HCT116 (cell line): ENCODE measurements around the gene GATB. TPM values are rescaled to one million over a fixed set of nuclear protein-coding genes. Genes with fewer than 3 reads are reported as not detected.

ENCODE experiments used
- ATAC-seq: fragments of 200-7000 bp; cut with Tn5 transposase; 2 replicates; pipeline ENCODE4 v1.9.1; 2020; ENCODE audit warnings: mild to moderate bottlenecking, moderate library complexity
- BruUV-seq: library from RNA; stranded (reverse); fragments of 400-500 nt; replicated peaks from 2 replicates; lab custom pipeline; 2021; lab: Mats Ljungman, UMichigan
- CTCF ChIA-PET: fragments of 300-600 bp; sonication (Branson Sonifier 250); formaldehyde crosslinking; loops from one replicate; lab custom pipeline; 2021; ENCODE audit warnings: antibody characterized with exemption; lab: Charles Lee
- POLR2A ChIA-PET: fragments of 300-600, 350-600 bp; sonication (Branson Sonifier 250); formaldehyde crosslinking; loops from one replicate; lab custom pipeline; 2021; ENCODE audit warnings: antibody characterized with exemption; lab: Charles Lee
- RAD21 ChIA-PET, 2 experiments: fragments of 300-600 bp; sonication (Branson Sonifier 250); formaldehyde crosslinking; loops; one replicate each; lab custom pipeline; 2023; ENCODE audit warnings: low total read pairs in 2 of 2; ENCODE audit not compliant: uncharacterized antibody in 2 of 2, unreplicated experiment in 2 of 2, low non-redundant PET in 1 of 2; lab: Charles Lee
- DNase-seq: peaks from one replicate; pipeline ENCODE4 v3.0.0-alpha.2; 2010; ENCODE audit warnings: low read depth, low spot score
- H2AFZ ChIP-seq: fragments of 200-600 bp; shearing (Covaris generic), sonication (generic); 2 replicates; pipeline ENCODE4 v1.6.1; 2017; ENCODE audit warnings: low read depth, mixed run types, mixed read lengths, antibody characterized with exemption, low read length; ENCODE audit not compliant: poor library complexity, severe bottlenecking
- H3K27ac ChIP-seq: 2 replicates; pipeline ENCODE4 v1.5.1; 2012; ENCODE audit warnings: low read depth, low read length
- H3K27me3 ChIP-seq: fragments of 200-600 bp; sonication (generic); 2 replicates; pipeline ENCODE4 v1.6.1; 2016; ENCODE audit warnings: mixed run types, low read length, mixed read lengths; ENCODE audit not compliant: insufficient read depth
- H3K36me3 ChIP-seq, 2 experiments: fragments of 200-500 bp in 1 of 2; fragments of 200-600 bp in 1 of 2; sonication (Bioruptor generic) in 1 of 2; sonication (generic) in 1 of 2; 2 replicates each; pipeline versions ENCODE4 v1.5.1 to v1.6.1; 2014 to 2016; ENCODE audit warnings: low read length in 2 of 2, inconsistent platforms in 1 of 2, mixed read lengths in 1 of 2, mixed run types in 1 of 2; ENCODE audit not compliant: insufficient read depth in 2 of 2, control insufficient read depth in 1 of 2
- H3K4me1 ChIP-seq, 2 experiments: fragments of 200-600 bp in 1 of 2; sonication (generic) in 1 of 2; 2 replicates each; pipeline versions ENCODE4 v1.5.1 to v1.6.1; 2012 to 2017; ENCODE audit warnings: low read length in 2 of 2, inconsistent platforms in 1 of 2, mild to moderate bottlenecking in 1 of 2, mixed read lengths in 1 of 2, mixed run types in 1 of 2, moderate library complexity in 1 of 2; ENCODE audit not compliant: insufficient read depth in 2 of 2, control insufficient read depth in 1 of 2
- H3K4me2 ChIP-seq: fragments of 200-600 bp; sonication (generic); 2 replicates; pipeline ENCODE4 v1.6.1; 2017; ENCODE audit warnings: mixed run types, low read length, mixed read lengths
- H3K4me3 ChIP-seq, 2 experiments: fragments of 200-600 bp in 1 of 2; sonication (generic) in 1 of 2; replicated peaks in 1 of 2; 2 replicates each; pipeline ENCODE4 v1.5.1; 2011 to 2016; ENCODE audit warnings: low read length in 2 of 2, control low read depth in 1 of 2, low read depth in 1 of 2, mild to moderate bottlenecking in 1 of 2, mixed read lengths in 1 of 2, mixed run types in 1 of 2
- H3K79me2 ChIP-seq: fragments of 200-600 bp; sonication (generic); 2 replicates; pipeline ENCODE4 v1.6.1; 2017; ENCODE audit warnings: mild to moderate bottlenecking, mixed run types, low read length, moderate library complexity, mixed read lengths; ENCODE audit not compliant: insufficient read depth
- H3K9ac ChIP-seq: fragments of 200-600 bp; sonication (generic); 2 replicates; pipeline ENCODE4 v1.6.1; 2016; ENCODE audit warnings: low read length, mixed read lengths
- H3K9me2 ChIP-seq: fragments of 200-600 bp; sonication (generic), shearing (Covaris generic); 2 replicates; pipeline ENCODE4 v1.6.1; 2017; ENCODE audit warnings: mixed run types, mild to moderate bottlenecking, moderate library complexity; ENCODE audit not compliant: insufficient read depth
- H3K9me3 ChIP-seq, 2 experiments: fragments of 200-500 bp in 1 of 2; fragments of 200-600 bp in 1 of 2; sonication (Bioruptor generic) in 1 of 2; sonication (generic) in 1 of 2; 2 replicates each; pipeline ENCODE4 v1.6.1; 2014 to 2017; ENCODE audit warnings: low read length in 2 of 2, mixed read lengths in 2 of 2, inconsistent platforms in 1 of 2, low read depth in 1 of 2, mild to moderate bottlenecking in 1 of 2, mixed run types in 1 of 2, moderate library complexity in 1 of 2; ENCODE audit not compliant: control insufficient read depth in 1 of 2, insufficient read depth in 1 of 2
- H4K20me1 ChIP-seq: fragments of 200-600 bp; sonication (generic), shearing (Covaris generic); 2 replicates; pipeline ENCODE4 v1.6.1; 2017; ENCODE audit warnings: mixed run types, mild to moderate bottlenecking, moderate library complexity; ENCODE audit not compliant: insufficient read depth
- CEBPB ChIP-seq: IDR thresholded peaks from 2 replicates; pipeline ENCODE4 v1.6.1; 2012; ENCODE audit warnings: low read depth
- ELF1 ChIP-seq: IDR thresholded peaks from 2 replicates; pipeline ENCODE4 v1.6.1; 2012; ENCODE audit warnings: low read depth, borderline replicate concordance
- JUND ChIP-seq: IDR thresholded peaks from 2 replicates; pipeline ENCODE4 v1.6.1; 2012
- POLR2AphosphoS5 ChIP-seq: IDR thresholded peaks from 2 replicates; pipeline ENCODE4 v1.6.1; 2011; ENCODE audit warnings: mild to moderate bottlenecking, low read depth, low read length, moderate library complexity
- TCF7L2 ChIP-seq: IDR thresholded peaks from 2 replicates; pipeline ENCODE4 v1.7.0; 2011; ENCODE audit warnings: borderline replicate concordance, inconsistent platforms; ENCODE audit not compliant: insufficient read depth, insufficient read length; ENCODE audit errors: extremely low read depth
- ZNF274 ChIP-seq: fragments of 200-500 bp; sonication (Bioruptor generic); IDR thresholded peaks from 2 replicates; pipeline ENCODE4 v1.6.1; 2014; ENCODE audit warnings: mild to moderate bottlenecking, low read depth, low read length, inconsistent platforms
- intact Hi-C: fragments of 100-400 bp; cut with micrococcal nuclease; formaldehyde crosslinking; loops from 2 replicates; pipeline ENCODE4 v1.10.0; 2022
- total RNA-seq: library from RNA; stranded (reverse); gene quantifications from one replicate; pipeline ENCODE4 v1.2.1, GENCODE V29; 2021; ENCODE audit not compliant: unreplicated experiment
- TF ChIP-seq, protein P1 (sequence below): IDR thresholded peaks from 2 replicates; pipeline ENCODE4 v1.6.1; 2012
- TF ChIP-seq, protein P2 (sequence below): IDR thresholded peaks from 2 replicates; pipeline ENCODE4 v1.6.1; 2012; ENCODE audit warnings: low read depth

GATB gene
- total RNA-seq, 1 experiment from 2014 or later: 29.3 TPM

- intact Hi-C loops: no loop called here
- H3K4me3 ChIP-seq: no peak overlapping the region
- no peaks in the 10 kb centered on the region for H4K20me1 ChIP-seq
- TF ChIP-seq POLR2AphosphoS5: no peak
- no peak for TF ChIP-seq ZNF274
- TF ChIP-seq CEBPB: no peak
- TF ChIP-seq TCF7L2: no peak
- no peak for TF ChIP-seq ELF1
- TF ChIP-seq, protein P1, sequence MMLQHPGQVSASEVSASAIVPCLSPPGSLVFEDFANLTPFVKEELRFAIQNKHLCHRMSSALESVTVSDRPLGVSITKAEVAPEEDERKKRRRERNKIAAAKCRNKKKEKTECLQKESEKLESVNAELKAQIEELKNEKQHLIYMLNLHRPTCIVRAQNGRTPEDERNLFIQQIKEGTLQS: no peak
- TF ChIP-seq JUND: no peak
- TF ChIP-seq, protein P2, sequence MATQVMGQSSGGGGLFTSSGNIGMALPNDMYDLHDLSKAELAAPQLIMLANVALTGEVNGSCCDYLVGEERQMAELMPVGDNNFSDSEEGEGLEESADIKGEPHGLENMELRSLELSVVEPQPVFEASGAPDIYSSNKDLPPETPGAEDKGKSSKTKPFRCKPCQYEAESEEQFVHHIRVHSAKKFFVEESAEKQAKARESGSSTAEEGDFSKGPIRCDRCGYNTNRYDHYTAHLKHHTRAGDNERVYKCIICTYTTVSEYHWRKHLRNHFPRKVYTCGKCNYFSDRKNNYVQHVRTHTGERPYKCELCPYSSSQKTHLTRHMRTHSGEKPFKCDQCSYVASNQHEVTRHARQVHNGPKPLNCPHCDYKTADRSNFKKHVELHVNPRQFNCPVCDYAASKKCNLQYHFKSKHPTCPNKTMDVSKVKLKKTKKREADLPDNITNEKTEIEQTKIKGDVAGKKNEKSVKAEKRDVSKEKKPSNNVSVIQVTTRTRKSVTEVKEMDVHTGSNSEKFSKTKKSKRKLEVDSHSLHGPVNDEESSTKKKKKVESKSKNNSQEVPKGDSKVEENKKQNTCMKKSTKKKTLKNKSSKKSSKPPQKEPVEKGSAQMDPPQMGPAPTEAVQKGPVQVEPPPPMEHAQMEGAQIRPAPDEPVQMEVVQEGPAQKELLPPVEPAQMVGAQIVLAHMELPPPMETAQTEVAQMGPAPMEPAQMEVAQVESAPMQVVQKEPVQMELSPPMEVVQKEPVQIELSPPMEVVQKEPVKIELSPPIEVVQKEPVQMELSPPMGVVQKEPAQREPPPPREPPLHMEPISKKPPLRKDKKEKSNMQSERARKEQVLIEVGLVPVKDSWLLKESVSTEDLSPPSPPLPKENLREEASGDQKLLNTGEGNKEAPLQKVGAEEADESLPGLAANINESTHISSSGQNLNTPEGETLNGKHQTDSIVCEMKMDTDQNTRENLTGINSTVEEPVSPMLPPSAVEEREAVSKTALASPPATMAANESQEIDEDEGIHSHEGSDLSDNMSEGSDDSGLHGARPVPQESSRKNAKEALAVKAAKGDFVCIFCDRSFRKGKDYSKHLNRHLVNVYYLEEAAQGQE: no peak
- TF ChIP-seq, all 23 proteins: peak for 0
- H3K9me3 ChIP-seq: no peaks in the 10 kb centered on the region
- no peaks in the 10 kb centered on the region for H3K79me2 ChIP-seq
- H2AFZ ChIP-seq: no peak overlapping the region
- ChIA-PET CTCF (no interaction called here), POLR2A (no interaction called here), RAD21 (no interaction called here)
- H3K36me3 ChIP-seq: no peaks in the 10 kb centered on the region
- H3K27ac ChIP-seq: no peak overlapping the region
- ATAC-seq (no peak), DNase-seq (no peak)
- BruUV-seq: no TSS peak
- no peaks in the 10 kb centered on the region for H3K4me1 ChIP-seq
- no peaks in the 10 kb centered on the region for H3K27me3 ChIP-seq
- no peaks in the 10 kb centered on the region for H3K9me2 ChIP-seq
- H3K9ac ChIP-seq: no peak overlapping the region
- no peak overlapping the region for H3K4me2 ChIP-seq
Observed at GRCh38 chr4:151656058-151656457, 104.7 kb downstream of the GATB start.
